T-helper 2 cell treated with Interferon-gamma antibody and Interleukin-4, amounts not matched to agents 5 μg/mL and 100 μg/mL, for 36 hours (primary cell): ENCODE data around the gene LUC7L2.
"Not testable (repeated sequence)": the region's sequence is repeated elsewhere in the genome, so short reads cannot be mapped to it uniquely, and the experiment has no call there.

Experiments used
- DNase-seq: peaks from one replicate; pipeline ENCODE4 v3.0.0; 2021; ENCODE audit warnings: low spot score
- H3K27ac Mint-ChIP-seq: one replicate; pipeline ENCODE4 v1.8.0; 2021; ENCODE audit warnings: mild to moderate bottlenecking, mixed read lengths
- H3K27me3 Mint-ChIP-seq: one replicate; pipeline ENCODE4 v1.8.0; 2021; ENCODE audit warnings: low read depth, mixed read lengths
- H3K36me3 Mint-ChIP-seq: one replicate; pipeline ENCODE4 v1.8.0; 2021; ENCODE audit warnings: low read depth, mixed read lengths
- H3K4me1 Mint-ChIP-seq: one replicate; pipeline ENCODE4 v1.8.0; 2021; ENCODE audit warnings: low read depth, mixed read lengths
- H3K4me3 Mint-ChIP-seq: one replicate; pipeline ENCODE4 v1.8.0; 2022; ENCODE audit warnings: mild to moderate bottlenecking, moderate library complexity, mixed read lengths
- H3K9me3 Mint-ChIP-seq: one replicate; pipeline ENCODE4 v1.8.0; 2021; ENCODE audit warnings: mixed read lengths

LUC7L2 gene

GRCh38 chr7:139359366-139360209, at the start of gene LUC7L2:
TSS of gene LUC7L2 (plus strand) at chr7:139359894. CDS start at chr7:139360262, 368 bp downstream.
- Mint-ChIP-seq H3K27me3 (no peaks in the 10 kb centered on the region), H3K36me3 (peaks cover 21% of the 10 kb centered on the region), H3K27ac (peak within 1 kb of the TSS; percentile 100), H3K4me1 (peaks cover 29% of the 10 kb centered on the region), H3K9me3 (no peaks in the 10 kb centered on the region), H3K4me3 (peak within 1 kb of the TSS; percentile 97)
- DNase-seq = peak; percentile 98

- Mint-ChIP-seq H3K36me3 (no peaks in the 10 kb centered on the region), H3K9me3 (no peaks in the 10 kb centered on the region), H3K27ac (peak overlapping the region; percentile 17), H3K4me3 (no peak overlapping the region), H3K27me3 (peaks cover 4% of the 10 kb centered on the region), H3K4me1 (no peaks in the 10 kb centered on the region)
- no peak for DNase-seq
These were observed 41.7 kb upstream of the LUC7L2 start for GRCh38 chr7:139317939-139318505.

DNA sequence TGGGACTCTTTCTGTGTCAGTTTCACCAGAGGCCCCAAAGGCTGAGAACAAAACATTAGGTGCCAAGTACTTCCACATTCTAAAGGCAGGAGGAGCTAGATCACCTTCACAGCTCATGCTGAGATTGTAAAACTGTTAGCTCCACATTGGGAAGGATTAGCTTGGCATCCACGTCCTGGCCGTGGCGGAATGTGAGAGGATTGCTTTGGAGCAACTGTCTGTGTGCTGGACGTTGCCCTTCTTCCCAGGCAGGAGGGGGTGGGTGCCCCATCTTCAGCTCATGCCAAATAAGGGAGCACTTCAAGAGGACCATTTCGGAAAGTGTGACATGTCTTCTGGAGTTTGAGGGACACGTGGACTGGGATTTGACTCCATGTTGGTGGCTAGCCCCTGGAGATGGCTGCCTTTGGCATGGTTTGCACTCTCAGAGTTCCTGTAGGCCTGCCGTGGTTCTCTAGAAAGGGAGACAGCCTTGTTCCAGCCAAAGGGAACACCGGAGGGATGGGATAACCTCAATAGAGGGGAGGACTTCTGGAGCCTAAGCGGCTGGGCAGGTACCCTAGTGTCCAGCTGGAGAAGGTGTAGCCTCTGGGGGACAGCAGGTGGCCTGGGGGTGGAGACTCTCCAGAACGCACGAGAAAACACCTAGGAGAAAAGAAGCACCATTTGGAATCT, 38.5 kb upstream of the LUC7L2 start:
- Mint-ChIP-seq H3K9me3 (no peaks in the 10 kb centered on the region), H3K36me3 (no peaks in the 10 kb centered on the region), H3K27ac (no peak overlapping the region), H3K4me3 (no peak overlapping the region), H3K4me1 (no peaks in the 10 kb centered on the region), H3K27me3 (peaks cover 4% of the 10 kb centered on the region)
- no peak for DNase-seq

DNA sequence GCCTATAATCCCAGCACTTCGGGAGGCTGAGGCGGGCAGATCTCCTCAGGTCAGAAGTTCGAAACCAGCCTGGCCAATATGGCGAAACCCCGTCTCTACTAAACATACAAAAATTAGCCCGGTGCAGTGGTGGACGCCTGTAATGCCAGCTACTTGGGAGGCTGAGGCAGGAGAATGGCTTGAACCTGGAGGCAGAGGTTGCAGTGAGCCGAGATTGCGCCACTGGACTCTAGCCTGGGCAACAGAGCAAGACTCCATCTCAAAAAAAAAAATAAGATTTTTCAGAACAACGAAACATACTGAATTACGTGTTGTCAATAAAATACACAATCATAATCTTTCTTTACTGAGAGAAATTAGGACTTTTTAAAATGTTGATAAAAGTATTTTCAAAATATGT, 35.0 kb upstream of the LUC7L2 start:
- not testable (repeated sequence) for H3K36me3 Mint-ChIP-seq, H3K27me3 Mint-ChIP-seq, H3K9me3 Mint-ChIP-seq, H3K4me3 Mint-ChIP-seq, DNase-seq, H3K4me1 Mint-ChIP-seq, H3K27ac Mint-ChIP-seq

DNA sequence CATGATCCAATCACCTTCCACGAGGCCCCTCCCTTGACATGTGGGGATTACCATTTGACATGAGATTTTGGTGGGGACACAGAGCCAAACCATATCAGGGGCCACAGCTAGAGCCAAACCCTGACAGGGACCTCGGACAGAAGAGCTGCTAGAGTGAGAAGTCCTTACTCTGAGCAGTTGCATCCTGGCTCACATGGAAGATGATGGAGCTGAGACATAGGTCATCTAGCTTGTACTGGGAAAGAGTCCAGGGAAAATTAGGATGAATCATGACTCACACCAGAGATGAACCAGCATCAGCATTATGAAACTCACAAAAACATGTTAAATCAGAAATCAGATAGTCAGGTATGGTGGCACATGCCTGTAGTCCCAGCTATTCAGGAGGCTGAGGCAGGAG, 31.3 kb upstream of the LUC7L2 start:
- H3K36me3 Mint-ChIP-seq = no peaks in the 10 kb centered on the region
- no peak for DNase-seq
- H3K27me3 Mint-ChIP-seq = peaks cover 2% of the 10 kb centered on the region
- H3K4me1 Mint-ChIP-seq = peaks cover 9% of the 10 kb centered on the region
- H3K27ac Mint-ChIP-seq = no peak overlapping the region
- H3K9me3 Mint-ChIP-seq = peaks cover 7% of the 10 kb centered on the region
- no peak overlapping the region for H3K4me3 Mint-ChIP-seq

- Mint-ChIP-seq H3K36me3 (no peaks in the 10 kb centered on the region), H3K4me3 (no peak overlapping the region), H3K9me3 (peaks cover 7% of the 10 kb centered on the region), H3K4me1 (peaks cover 9% of the 10 kb centered on the region), H3K27me3 (peaks cover 2% of the 10 kb centered on the region), H3K27ac (no peak overlapping the region)
- DNase-seq = no peak
These were observed 30.6 kb upstream of the LUC7L2 start for GRCh38 chr7:139329119-139329518.

DNA sequence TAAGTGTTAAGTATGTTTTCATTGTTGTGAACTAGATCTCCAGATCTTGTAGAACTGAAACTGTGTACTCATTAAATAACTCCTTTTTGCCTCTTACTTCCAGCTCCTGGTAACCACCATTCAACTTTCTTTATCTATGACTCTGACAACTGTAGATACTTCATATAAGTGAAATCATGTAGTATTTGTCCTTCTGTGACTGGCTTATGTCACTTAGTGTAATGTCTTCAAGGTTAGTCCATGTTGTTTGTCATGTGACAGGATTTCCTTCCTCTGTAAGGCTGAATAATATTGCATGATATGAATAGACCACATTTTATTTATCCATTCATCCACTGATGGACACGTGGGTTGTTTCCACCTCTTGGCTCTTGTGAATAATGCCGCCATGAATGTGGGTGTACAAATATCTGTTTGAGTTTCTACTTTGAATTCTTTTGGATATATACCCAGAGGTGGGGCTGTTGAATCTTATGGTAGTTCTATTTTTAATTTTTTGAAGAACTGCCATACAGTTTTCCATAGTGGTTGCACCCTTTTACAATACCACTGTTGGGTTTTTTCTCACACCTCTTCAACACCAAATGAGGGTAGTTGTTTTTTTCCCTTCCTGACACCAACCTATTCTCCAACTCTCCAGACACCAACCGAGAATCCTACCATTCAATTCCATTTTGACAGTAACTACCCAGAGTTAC, 29.2 kb upstream of the LUC7L2 start:
- Mint-ChIP-seq H3K27ac (peak overlapping the region; percentile 53), H3K4me3 (no peak overlapping the region)

GRCh38 chr7:139332697-139333359, 26.9 kb upstream of the LUC7L2 start:
- no peak overlapping the region for H3K27ac Mint-ChIP-seq
- no peak for DNase-seq
- no peaks in the 10 kb centered on the region for H3K36me3 Mint-ChIP-seq
- no peak overlapping the region for H3K4me3 Mint-ChIP-seq
- H3K4me1 Mint-ChIP-seq = peaks cover 9% of the 10 kb centered on the region
- H3K9me3 Mint-ChIP-seq = peaks cover 7% of the 10 kb centered on the region
- H3K27me3 Mint-ChIP-seq = no peaks in the 10 kb centered on the region

More for the DNA sequence above, 29.2 kb upstream of the LUC7L2 start:
- no peaks in the 10 kb centered on the region for H3K36me3 Mint-ChIP-seq
- DNase-seq = no peak
- peaks cover 7% of the 10 kb centered on the region for H3K9me3 Mint-ChIP-seq
- peaks cover 9% of the 10 kb centered on the region for H3K4me1 Mint-ChIP-seq
- peaks cover 2% of the 10 kb centered on the region for H3K27me3 Mint-ChIP-seq

- DNase-seq, H3K27me3 Mint-ChIP-seq, H3K4me1 Mint-ChIP-seq, H3K27ac Mint-ChIP-seq, H3K4me3 Mint-ChIP-seq, H3K9me3 Mint-ChIP-seq, H3K36me3 Mint-ChIP-seq: not testable (repeated sequence)
These were observed 26.3 kb upstream of the LUC7L2 start for GRCh38 chr7:139333443-139333842.

DNA sequence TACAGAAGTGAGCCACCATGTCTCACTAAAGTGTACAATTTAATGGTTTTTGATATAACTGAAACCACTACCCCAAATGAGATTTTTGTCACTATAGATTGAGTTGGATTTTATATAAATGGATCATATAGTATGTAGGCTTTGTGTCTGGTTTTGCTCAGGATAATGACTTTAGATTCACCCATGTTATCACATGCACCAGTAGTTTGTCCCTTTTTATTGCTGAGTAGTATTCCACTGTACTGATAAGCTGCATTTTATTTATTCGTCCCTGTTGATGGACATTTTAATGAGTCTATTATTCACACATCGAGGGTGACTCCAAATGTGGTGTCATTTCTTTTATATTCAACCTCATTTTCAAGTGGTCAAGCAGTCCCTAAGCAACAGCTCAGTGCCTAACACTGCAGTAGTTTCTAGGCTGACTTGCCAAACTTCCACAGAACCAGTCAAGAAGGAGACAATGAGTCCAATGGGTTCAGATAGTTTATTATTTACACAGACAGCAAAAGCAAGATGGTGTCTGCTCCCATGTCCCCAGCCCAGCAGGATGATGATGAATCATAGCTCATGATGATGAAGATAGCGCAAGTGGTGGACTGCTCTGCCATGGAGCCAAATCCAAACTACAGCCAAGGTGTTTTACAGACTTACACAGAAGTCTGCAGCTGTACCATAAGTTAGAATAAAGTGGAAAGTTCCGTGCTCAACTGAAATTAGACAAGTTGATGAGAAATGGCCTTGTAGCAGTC, 25.1 kb upstream of the LUC7L2 start:
- DNase-seq = no peak
- H3K36me3 Mint-ChIP-seq = peaks cover 4% of the 10 kb centered on the region
- H3K4me1 Mint-ChIP-seq = peaks cover 13% of the 10 kb centered on the region
- no peak overlapping the region for H3K27ac Mint-ChIP-seq
- no peak overlapping the region for H3K4me3 Mint-ChIP-seq
- peaks cover 3% of the 10 kb centered on the region for H3K27me3 Mint-ChIP-seq
- peaks cover 14% of the 10 kb centered on the region for H3K9me3 Mint-ChIP-seq

- Mint-ChIP-seq H3K9me3 (peaks cover 6% of the 10 kb centered on the region), H3K4me3 (peak overlapping the region; percentile 95), H3K27ac (peak overlapping the region; percentile 85), H3K36me3 (peaks cover 6% of the 10 kb centered on the region), H3K4me1 (peaks cover 15% of the 10 kb centered on the region), H3K27me3 (peaks cover 9% of the 10 kb centered on the region)
- no peak for DNase-seq
These were observed 20.7 kb upstream of the LUC7L2 start for GRCh38 chr7:139339025-139339424.

DNA sequence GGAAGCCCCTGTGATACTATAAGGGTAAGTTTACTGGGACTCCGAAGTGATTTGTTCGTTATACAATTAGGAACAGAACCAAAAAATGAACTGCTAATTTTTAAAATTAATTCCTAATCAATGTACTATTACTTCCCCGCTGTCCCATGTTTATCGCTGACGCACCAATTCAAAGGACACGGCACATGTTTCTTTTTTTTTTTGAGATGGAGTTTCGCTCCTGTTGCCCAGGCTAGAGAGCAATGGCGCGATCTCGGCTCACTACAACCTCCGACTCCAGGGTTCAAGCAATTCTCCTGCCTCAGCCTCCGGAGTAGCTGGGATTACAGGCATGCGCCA, 20.0 kb upstream of the LUC7L2 start:
- DNase-seq = no peak
- Mint-ChIP-seq H3K4me1 (peaks cover 16% of the 10 kb centered on the region), H3K9me3 (peaks cover 6% of the 10 kb centered on the region), H3K27ac (peak overlapping the region; percentile 97), H3K36me3 (peaks cover 8% of the 10 kb centered on the region), H3K27me3 (peaks cover 9% of the 10 kb centered on the region), H3K4me3 (peak overlapping the region; percentile 95)
